Type B pancreatic cell (in vitro differentiated cells): Measurements from ENCODE around the gene CLASP1. TPM values are rescaled to one million over a fixed set of nuclear protein-coding genes. Genes with fewer than 3 reads are reported as not detected.
"Not testable (repeated sequence)": the region's sequence is repeated elsewhere in the genome, so short reads cannot be mapped to it uniquely, and the experiment has no call there.

Source experiments
- DNase-seq: peaks from one replicate; pipeline ENCODE4 v3.0.0; 2021; ENCODE audit warnings: mixed read lengths; ENCODE audit not compliant: unreplicated experiment; ENCODE audit errors: extremely low spot score
- H3K27ac Mint-ChIP-seq: 2 replicates; pipeline ENCODE4 v1.8.0; 2021; ENCODE audit warnings: mild to moderate bottlenecking, mixed read lengths
- H3K27me3 Mint-ChIP-seq: 2 replicates; pipeline ENCODE4 v1.8.0; 2021; ENCODE audit warnings: mixed read lengths
- H3K36me3 Mint-ChIP-seq: 2 replicates; pipeline ENCODE4 v1.8.0; 2021; ENCODE audit warnings: mixed read lengths
- H3K4me1 Mint-ChIP-seq: one replicate; pipeline ENCODE4 v1.8.0; 2021; ENCODE audit warnings: mixed read lengths; ENCODE audit not compliant: unreplicated experiment
- H3K4me3 Mint-ChIP-seq: 2 replicates; pipeline ENCODE4 v1.8.0; 2021; ENCODE audit warnings: mild to moderate bottlenecking, mixed read lengths
- H3K9me3 Mint-ChIP-seq: 2 replicates; pipeline ENCODE4 v1.8.0; 2021; ENCODE audit warnings: mixed read lengths
- total RNA-seq: library from RNA; stranded (reverse); gene quantifications from 2 replicates; pipeline ENCODE4 v1.2.1, GENCODE V29; 2021; ENCODE audit warnings: low replicate concordance
- TF ChIP-seq, protein P1 (sequence below): fragments of 200-600 bp; sonication (generic); conservative IDR thresholded peaks from 2 replicates; pipeline ENCODE4 v1.5.0; 2021; ENCODE audit warnings: antibody characterized with exemption, mild to moderate bottlenecking

CLASP1 gene
- total RNA-seq, 1 donor from 2014 or later, result 74.6 TPM

DNA sequence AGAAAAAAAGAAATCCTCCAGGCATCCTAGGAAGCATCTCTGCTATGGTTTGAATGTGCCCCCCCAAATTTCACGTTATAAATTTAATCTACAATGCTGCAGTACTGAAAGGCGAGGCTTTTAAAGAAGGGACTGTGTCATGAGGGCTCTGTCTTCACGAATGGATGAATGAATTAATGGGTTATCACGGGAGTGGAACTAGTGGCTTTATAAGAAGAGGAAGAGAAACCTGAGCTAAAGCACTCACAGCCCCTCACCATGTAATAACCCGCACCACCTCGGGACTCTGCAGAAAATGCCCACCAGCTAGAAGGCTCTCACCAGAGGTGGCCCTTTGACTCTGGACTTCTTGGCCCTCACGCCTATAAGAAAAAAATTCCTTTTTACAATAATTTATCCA lies 90.9 kb downstream of the CLASP1 start:
- H3K27ac Mint-ChIP-seq, result no peak overlapping the region
- DNase-seq, result no peak
- no peak overlapping the region for H3K4me3 Mint-ChIP-seq

DNA sequence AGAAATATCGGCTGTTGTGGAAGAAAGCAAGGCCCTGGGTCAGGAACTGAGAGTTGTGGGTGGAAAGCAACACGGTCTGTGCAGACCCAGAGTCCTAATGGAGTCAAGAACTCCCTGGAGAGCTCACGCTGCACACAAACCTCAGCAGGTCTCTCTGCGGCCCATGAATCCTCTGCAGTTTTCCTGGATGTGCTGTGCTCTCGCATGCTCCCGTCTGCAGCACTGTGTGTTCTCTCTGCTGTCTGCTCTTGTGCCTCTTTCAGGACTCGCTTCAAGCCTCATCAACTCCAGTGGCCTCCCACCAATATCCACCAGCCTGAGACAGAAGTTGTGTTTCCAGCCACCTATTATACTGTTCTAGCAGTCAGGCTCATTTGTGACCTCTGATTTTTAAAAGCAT lies 94.3 kb downstream of the CLASP1 start:
- Mint-ChIP-seq H3K27ac (peak overlapping the region; percentile 3), H3K4me3 (no peak overlapping the region), H3K27me3 (no peaks in the 10 kb centered on the region), H3K36me3 (peaks cover 3% of the 10 kb centered on the region), H3K9me3 (no peaks in the 10 kb centered on the region), H3K4me1 (peaks cover 17% of the 10 kb centered on the region)
- TF ChIP-seq, protein P1, sequence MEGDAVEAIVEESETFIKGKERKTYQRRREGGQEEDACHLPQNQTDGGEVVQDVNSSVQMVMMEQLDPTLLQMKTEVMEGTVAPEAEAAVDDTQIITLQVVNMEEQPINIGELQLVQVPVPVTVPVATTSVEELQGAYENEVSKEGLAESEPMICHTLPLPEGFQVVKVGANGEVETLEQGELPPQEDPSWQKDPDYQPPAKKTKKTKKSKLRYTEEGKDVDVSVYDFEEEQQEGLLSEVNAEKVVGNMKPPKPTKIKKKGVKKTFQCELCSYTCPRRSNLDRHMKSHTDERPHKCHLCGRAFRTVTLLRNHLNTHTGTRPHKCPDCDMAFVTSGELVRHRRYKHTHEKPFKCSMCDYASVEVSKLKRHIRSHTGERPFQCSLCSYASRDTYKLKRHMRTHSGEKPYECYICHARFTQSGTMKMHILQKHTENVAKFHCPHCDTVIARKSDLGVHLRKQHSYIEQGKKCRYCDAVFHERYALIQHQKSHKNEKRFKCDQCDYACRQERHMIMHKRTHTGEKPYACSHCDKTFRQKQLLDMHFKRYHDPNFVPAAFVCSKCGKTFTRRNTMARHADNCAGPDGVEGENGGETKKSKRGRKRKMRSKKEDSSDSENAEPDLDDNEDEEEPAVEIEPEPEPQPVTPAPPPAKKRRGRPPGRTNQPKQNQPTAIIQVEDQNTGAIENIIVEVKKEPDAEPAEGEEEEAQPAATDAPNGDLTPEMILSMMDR, result no peak
- no peak for DNase-seq

More for the DNA sequence above, 90.9 kb downstream of the CLASP1 start:
- H3K4me1 Mint-ChIP-seq, result peaks cover 27% of the 10 kb centered on the region
- H3K9me3 Mint-ChIP-seq, result no peaks in the 10 kb centered on the region
- no peaks in the 10 kb centered on the region for H3K36me3 Mint-ChIP-seq
- no peaks in the 10 kb centered on the region for H3K27me3 Mint-ChIP-seq
- TF ChIP-seq, protein P1, result no peak

GRCh38 chr2:121552477-121553180 lies 96.6 kb downstream of the CLASP1 start:
- H3K4me3 Mint-ChIP-seq, H3K9me3 Mint-ChIP-seq, DNase-seq, H3K27me3 Mint-ChIP-seq, H3K27ac Mint-ChIP-seq: not testable (repeated sequence)
- H3K4me1 Mint-ChIP-seq, result peaks cover 17% of the 10 kb centered on the region
- peaks cover 18% of the 10 kb centered on the region for H3K36me3 Mint-ChIP-seq

- no peak for DNase-seq
- peaks cover 5% of the 10 kb centered on the region for H3K4me1 Mint-ChIP-seq
- H3K4me3 Mint-ChIP-seq, result no peak overlapping the region
- H3K27me3 Mint-ChIP-seq, result no peaks in the 10 kb centered on the region
- no peaks in the 10 kb centered on the region for H3K9me3 Mint-ChIP-seq
- TF ChIP-seq, protein P1, result no peak
- H3K36me3 Mint-ChIP-seq, result peaks cover 18% of the 10 kb centered on the region
- no peak overlapping the region for H3K27ac Mint-ChIP-seq
These were observed 98.6 kb downstream of the CLASP1 start for GRCh38 chr2:121550669-121551068.

DNA sequence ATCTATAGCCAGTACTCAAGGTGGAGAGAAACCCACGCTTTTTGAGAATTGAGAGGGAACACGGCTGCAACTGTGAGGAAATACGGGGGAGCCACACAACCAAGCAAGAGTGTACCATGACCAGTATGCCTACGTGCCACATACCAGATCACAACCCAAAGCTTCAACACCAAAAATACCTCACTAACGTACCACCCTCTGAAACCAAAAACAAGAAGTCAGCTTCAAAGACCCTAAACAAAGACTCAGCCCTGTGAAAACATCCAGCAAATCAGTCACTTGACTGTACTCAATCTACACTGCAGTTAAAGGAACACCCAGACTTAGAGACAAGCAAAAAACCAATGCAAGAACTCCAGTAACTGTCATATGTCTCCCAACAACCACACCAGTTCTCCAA lies 101.6 kb downstream of the CLASP1 start:
- no peak for DNase-seq
- Mint-ChIP-seq H3K9me3 (no peaks in the 10 kb centered on the region), H3K27ac (no peak overlapping the region), H3K4me3 (no peak overlapping the region), H3K27me3 (no peaks in the 10 kb centered on the region), H3K4me1 (peaks cover 4% of the 10 kb centered on the region), H3K36me3 (peaks cover 15% of the 10 kb centered on the region)
- TF ChIP-seq, protein P1, result no peak

DNA sequence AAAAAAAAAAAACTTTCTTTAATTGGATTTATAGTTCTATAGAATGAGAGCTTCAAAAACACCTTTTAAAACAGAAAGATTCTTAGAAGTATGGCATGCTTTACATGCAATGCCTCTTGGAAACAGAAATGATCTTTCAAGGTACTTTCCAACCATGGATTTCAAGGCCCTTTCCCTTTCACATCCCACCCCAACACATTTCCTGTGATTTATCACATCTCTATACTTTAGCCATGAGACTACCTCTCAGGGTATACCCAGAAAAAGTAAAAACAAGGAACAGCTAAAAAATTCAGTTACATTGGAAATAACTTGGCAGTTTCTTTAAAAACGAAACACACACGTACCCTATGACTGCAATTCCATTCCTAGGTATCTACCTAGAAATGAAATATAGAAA lies 103.3 kb downstream of the CLASP1 start:
- Mint-ChIP-seq H3K4me1 (peaks cover 4% of the 10 kb centered on the region), H3K27me3 (no peaks in the 10 kb centered on the region)

More for the DNA sequence above, 103.3 kb downstream of the CLASP1 start:
- Mint-ChIP-seq H3K9me3 (no peaks in the 10 kb centered on the region), H3K36me3 (peaks cover 15% of the 10 kb centered on the region), H3K4me3 (no peak overlapping the region), H3K27ac (no peak overlapping the region)
- TF ChIP-seq, protein P1, result no peak
- no peak for DNase-seq
